Glutamatergic neuron (in vitro differentiated cells): ENCODE data around the gene UGT1A10. TPM values are rescaled to one million over a fixed set of nuclear protein-coding genes. Genes with fewer than 3 reads are reported as not detected.

Source experiments
- DNase-seq: peaks from one replicate; pipeline ENCODE4 v3.0.0; 2022
- H3K27ac Mint-ChIP-seq: one replicate; pipeline ENCODE4 v1.8.0; 2020; ENCODE audit warnings: mild to moderate bottlenecking, mixed read lengths, inconsistent platforms; ENCODE audit not compliant: unreplicated experiment
- H3K27me3 Mint-ChIP-seq: one replicate; pipeline ENCODE4 v1.8.0; 2020; ENCODE audit warnings: mild to moderate bottlenecking, moderate library complexity, mixed read lengths, inconsistent platforms; ENCODE audit not compliant: unreplicated experiment
- H3K36me3 Mint-ChIP-seq: one replicate; pipeline ENCODE4 v1.8.0; 2020; ENCODE audit warnings: mild to moderate bottlenecking, mixed read lengths, inconsistent platforms; ENCODE audit not compliant: unreplicated experiment
- H3K4me1 Mint-ChIP-seq: one replicate; pipeline ENCODE4 v1.8.0; 2020; ENCODE audit warnings: mild to moderate bottlenecking, low read depth, mixed read lengths, inconsistent platforms; ENCODE audit not compliant: unreplicated experiment
- H3K4me3 Mint-ChIP-seq: one replicate; pipeline ENCODE4 v1.8.0; 2020; ENCODE audit warnings: mild to moderate bottlenecking, mixed read lengths, inconsistent platforms; ENCODE audit not compliant: unreplicated experiment
- H3K9me3 Mint-ChIP-seq: one replicate; pipeline ENCODE4 v1.8.0; 2020; ENCODE audit warnings: mild to moderate bottlenecking, moderate library complexity, mixed read lengths, inconsistent platforms; ENCODE audit not compliant: unreplicated experiment
- CTCF ChIP-seq: fragments of 200-600 bp; sonication (generic); IDR thresholded peaks from one replicate; pipeline ENCODE4 v1.5.0; 2021; ENCODE audit not compliant: partially characterized antibody, unreplicated experiment
- total RNA-seq: library from RNA; stranded (reverse); fragmentation: NEBNext Ultra II Directional; extraction: Animal tissue kit (Norgen Biotek cat#: 25700); gene quantifications from one replicate; pipeline ENCODE4 v1.2.1, GENCODE V29; 2021; ENCODE audit not compliant: unreplicated experiment

The UGT1A10 gene
- total RNA-seq, 1 donor from 2014 or later, result not detected

GRCh38 chr2:233764761-233765160, 128.5 kb downstream of the UGT1A10 start:
- no peak for TF ChIP-seq CTCF
- Mint-ChIP-seq H3K9me3 (no peaks in the 10 kb centered on the region), H3K27me3 (peaks cover 3% of the 10 kb centered on the region), H3K4me1 (no peaks in the 10 kb centered on the region), H3K27ac (no peak overlapping the region), H3K4me3 (no peak overlapping the region), H3K36me3 (no peaks in the 10 kb centered on the region)
- DNase-seq, result no peak

DNA sequence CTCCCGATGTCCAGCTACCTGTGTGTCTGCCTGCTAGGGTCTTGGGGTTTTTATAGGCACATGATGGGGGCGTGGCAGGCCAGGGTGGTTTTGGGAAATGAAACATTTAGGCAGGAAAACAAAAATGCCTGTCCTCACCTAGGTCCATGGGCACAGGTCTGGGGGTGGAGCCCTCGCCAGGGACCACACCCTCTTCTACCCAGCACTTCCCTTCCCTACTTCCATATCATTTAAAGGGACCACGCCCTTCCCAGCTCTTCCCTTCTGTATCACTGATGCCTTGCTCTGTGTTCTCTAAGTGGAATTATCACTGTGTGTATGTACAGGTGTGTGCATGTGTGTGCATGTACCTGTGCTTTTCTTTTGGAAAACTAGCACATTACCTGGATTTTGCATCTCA, 130.2 kb downstream of the UGT1A10 start:
- H3K4me3 Mint-ChIP-seq, result no peak overlapping the region
- no peak for TF ChIP-seq CTCF
- no peaks in the 10 kb centered on the region for H3K4me1 Mint-ChIP-seq
- H3K36me3 Mint-ChIP-seq, result no peaks in the 10 kb centered on the region
- H3K27me3 Mint-ChIP-seq, result no peaks in the 10 kb centered on the region
- DNase-seq, result no peak
- no peak overlapping the region for H3K27ac Mint-ChIP-seq
- no peaks in the 10 kb centered on the region for H3K9me3 Mint-ChIP-seq

DNA sequence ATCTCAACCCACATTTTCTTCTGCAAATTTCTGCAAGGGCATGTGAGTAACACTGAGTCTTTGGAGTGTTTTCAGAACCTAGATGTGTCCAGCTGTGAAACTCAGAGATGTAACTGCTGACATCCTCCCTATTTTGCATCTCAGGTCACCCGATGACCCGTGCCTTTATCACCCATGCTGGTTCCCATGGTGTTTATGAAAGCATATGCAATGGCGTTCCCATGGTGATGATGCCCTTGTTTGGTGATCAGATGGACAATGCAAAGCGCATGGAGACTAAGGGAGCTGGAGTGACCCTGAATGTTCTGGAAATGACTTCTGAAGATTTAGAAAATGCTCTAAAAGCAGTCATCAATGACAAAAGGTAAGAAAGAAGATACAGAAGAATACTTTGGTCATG, 131.8 kb downstream of the UGT1A10 start:
- no peak overlapping the region for H3K27ac Mint-ChIP-seq
- no peaks in the 10 kb centered on the region for H3K36me3 Mint-ChIP-seq
- no peak for TF ChIP-seq CTCF
- no peaks in the 10 kb centered on the region for H3K4me1 Mint-ChIP-seq
- no peak overlapping the region for H3K4me3 Mint-ChIP-seq
- no peak for DNase-seq
- H3K27me3 Mint-ChIP-seq, result no peaks in the 10 kb centered on the region
- H3K9me3 Mint-ChIP-seq, result no peaks in the 10 kb centered on the region

DNA sequence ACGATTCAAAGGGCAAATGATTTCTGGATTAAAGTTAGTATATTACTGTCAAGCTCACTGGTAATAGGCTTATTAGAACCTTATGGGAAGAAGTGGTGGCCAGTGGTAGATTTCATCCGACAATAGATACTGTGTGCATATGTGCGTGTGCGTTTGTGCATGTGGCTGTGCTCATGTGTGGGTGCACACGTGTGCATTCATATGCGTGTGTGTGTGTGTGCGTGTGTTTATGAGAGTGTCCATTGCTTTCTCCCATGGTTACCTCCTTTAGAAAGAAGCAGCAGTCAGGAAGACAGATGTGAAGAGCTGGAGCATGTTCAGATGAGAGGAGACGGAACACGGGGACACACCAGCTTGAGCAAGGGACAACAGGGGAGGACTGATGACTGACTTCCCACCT, 133.0 kb downstream of the UGT1A10 start:
- TF ChIP-seq CTCF, result no peak
- Mint-ChIP-seq H3K27me3 (no peaks in the 10 kb centered on the region), H3K4me1 (no peaks in the 10 kb centered on the region), H3K27ac (no peak overlapping the region), H3K9me3 (no peaks in the 10 kb centered on the region), H3K36me3 (no peaks in the 10 kb centered on the region), H3K4me3 (no peak overlapping the region)
- DNase-seq, result no peak

GRCh38 chr2:233772153-233772552, 135.9 kb downstream of the UGT1A10 start:
- H3K4me1 Mint-ChIP-seq, result no peaks in the 10 kb centered on the region
- H3K4me3 Mint-ChIP-seq, result no peak overlapping the region
- no peak for DNase-seq
- H3K9me3 Mint-ChIP-seq, result no peaks in the 10 kb centered on the region
- H3K27ac Mint-ChIP-seq, result no peak overlapping the region
- peaks cover 12% of the 10 kb centered on the region for H3K36me3 Mint-ChIP-seq
- TF ChIP-seq CTCF, result no peak
- H3K27me3 Mint-ChIP-seq, result no peaks in the 10 kb centered on the region
